Loucy (cell line): ENCODE measurements around the gene CAMTA1.

Source experiments
- CTCF ChIP-seq: fragments of 200-600 bp; sonication (generic); conservative IDR thresholded peaks from 2 replicates; pipeline ENCODE4 v1.5.1; 2014; ENCODE audit warnings: mild to moderate bottlenecking, antibody characterized with exemption, low read length
- EZH2phosphoT487 ChIP-seq: fragments of 200-600 bp; IDR thresholded peaks from 2 replicates; pipeline ENCODE4 v1.6.1; 2018; ENCODE audit warnings: antibody characterized with exemption, mild to moderate bottlenecking, moderate library complexity, borderline replicate concordance

- TF ChIP-seq CTCF (no peak), EZH2phosphoT487 (no peak)
Observed at GRCh38 chr1:7558481-7558880, 773.2 kb downstream of the CAMTA1 start.
